K562 (cell line): ENCODE measurements around the gene DEFB113. TPM values are rescaled to one million over a fixed set of nuclear protein-coding genes. Genes with fewer than 3 reads are reported as not detected.

Source experiments
- ARID2 ChIP-seq: fragments of 450-650 bp; IDR thresholded peaks from 2 replicates; pipeline ENCODE4 v1.6.1; 2017; ENCODE audit warnings: antibody characterized with exemption, mild to moderate bottlenecking
- C11orf30 ChIP-seq: fragments of 450-650 bp; IDR thresholded peaks from 2 replicates; pipeline ENCODE4 v1.6.1; 2016; ENCODE audit warnings: low read depth, mild to moderate bottlenecking
- CBX5 ChIP-seq: IDR thresholded peaks from 2 replicates; pipeline ENCODE4 v1.6.1; 2014; ENCODE audit warnings: low read depth, borderline replicate concordance
- MAFG ChIP-seq: fragments of 450-650 bp; conservative IDR thresholded peaks from 2 replicates; pipeline ENCODE4 v1.6.1; 2016; ENCODE audit warnings: missing genetic modification characterization, missing compliant biosample characterization
- MAFK ChIP-seq: IDR thresholded peaks from 2 replicates; pipeline ENCODE4 v1.6.1; 2011; ENCODE audit warnings: low read length, improper control_type of control experiment
- MBD2 ChIP-seq: sonication (generic); IDR thresholded peaks from 2 replicates; pipeline ENCODE4 v1.6.1; 2016; ENCODE audit warnings: low read depth, borderline replicate concordance
- PCBP2 ChIP-seq: fragments of 200-400 bp; formaldehyde crosslinking; IDR thresholded peaks from 2 replicates; pipeline ENCODE4 v1.6.1; 2018; ENCODE audit warnings: low read length, low read depth, mild to moderate bottlenecking, moderate library complexity; ENCODE audit not compliant: poor library complexity, severe bottlenecking
- PKNOX1 ChIP-seq: fragments of 450-650 bp; IDR thresholded peaks from 2 replicates; pipeline ENCODE4 v1.6.1; 2016
- RBM14 ChIP-seq: fragments of 200-400 bp; formaldehyde crosslinking; IDR thresholded peaks from 2 replicates; pipeline ENCODE4 v1.6.1; 2018; ENCODE audit warnings: low read depth, mild to moderate bottlenecking, low read length, moderate library complexity, borderline replicate concordance; ENCODE audit not compliant: insufficient read depth
- RBM25 ChIP-seq: fragments of 200-400 bp; formaldehyde crosslinking; IDR thresholded peaks from 2 replicates; pipeline ENCODE4 v1.6.1; 2018; ENCODE audit warnings: low read length, low read depth, moderate library complexity; ENCODE audit not compliant: severe bottlenecking
- RBM39 ChIP-seq: fragments of 200-400 bp; formaldehyde crosslinking; optimal IDR thresholded peaks from 2 replicates; pipeline ENCODE3; 2018; ENCODE audit warnings: low read depth, low read length
- SMARCC2 ChIP-seq: fragments of 450-650 bp; IDR thresholded peaks from 2 replicates; pipeline ENCODE4 v1.6.1; 2017; ENCODE audit warnings: antibody characterized with exemption, moderate library complexity, mild to moderate bottlenecking, low read depth
- SNRNP70 ChIP-seq: fragments of 200-400 bp; formaldehyde crosslinking; optimal IDR thresholded peaks from 2 replicates; pipeline ENCODE3; 2017; ENCODE audit warnings: low read depth, low read length
- SRSF3 ChIP-seq: fragments of 200-400 bp; formaldehyde crosslinking; IDR thresholded peaks from 2 replicates; pipeline ENCODE4 v1.6.1; 2016; ENCODE audit warnings: mild to moderate bottlenecking, low read length, moderate library complexity; ENCODE audit not compliant: insufficient read depth
- TCFL5 ChIP-seq: fragments of 250-450 bp; sonication (Bioruptor Pico); conservative IDR thresholded peaks from 2 replicates; pipeline ENCODE4 v1.6.1; 2021; ENCODE audit warnings: mild to moderate bottlenecking, moderate library complexity, matching md5 sums
- ZNF274 ChIP-seq: IDR thresholded peaks from 2 replicates; pipeline ENCODE4 v1.6.1; 2011; ENCODE audit warnings: low read depth, mild to moderate bottlenecking, low read length, moderate library complexity, borderline replicate concordance
- ZNF316 ChIP-seq: fragments of 450-650 bp; IDR thresholded peaks from 2 replicates; pipeline ENCODE4 v1.6.1; 2016
- ZNF507 ChIP-seq: conservative IDR thresholded peaks from 2 replicates; pipeline ENCODE4 v1.6.1; 2017; ENCODE audit warnings: missing genetic modification characterization, missing compliant biosample characterization
- polyA plus RNA-seq, 8 experiments: library from polyadenylated mRNA; depleted of rRNA in 4 of 8; stranded (reverse) in 5 of 8; unstranded in 3 of 8; fragments of >200 nt; fragmentation: Nextera tagmentation in 2 of 8; fragmentation: Illumina TruSeq in 1 of 8; extraction: Ambion mirVana in 2 of 8; extraction: Trizol in 1 of 8; gene quantifications; 2 replicates each; pipeline versions ENCODE4 v1.2.1 to v1.2.3, GENCODE V29; 2011 to 2014; ENCODE audit warnings: inconsistent platforms in 1 of 8, missing spikeins in 1 of 8
- total RNA-seq, 7 experiments: library from RNA; depleted of rRNA in 6 of 7; stranded (reverse); fragments of >200 nt in 6 of 7; fragmentation: Illumina TruSeq in 2 of 7; extraction: Trizol in 2 of 7; gene quantifications; 2 replicates each; pipeline versions ENCODE4 v1.2.1 to v1.2.3, GENCODE V29; 2011 to 2021; ENCODE audit warnings: low replicate concordance in 1 of 7
- TF ChIP-seq, protein P1 (sequence below): sonication (generic); formaldehyde crosslinking; IDR thresholded peaks from 2 replicates; pipeline ENCODE4 v1.8.1; 2023; ENCODE audit warnings: mild to moderate bottlenecking, missing genetic modification reagents

Gene DEFB113
- total and polyA plus RNA-seq, 9 of the 15 experiments (the other 6 are each of a cell fraction or from before 2014, with no cell fraction given), result not detected

- TF ChIP-seq SRSF3, result no peak
- peak; percentile 86 for TF ChIP-seq C11orf30
- peak; percentile 92 for TF ChIP-seq ZNF316
- TF ChIP-seq ARID2, result no peak
- no peak for TF ChIP-seq PKNOX1
- peak; percentile 77 for TF ChIP-seq MAFG (tag)
- no peak for TF ChIP-seq ZNF507 (tag)
- TF ChIP-seq RBM25, result no peak
- no peak for TF ChIP-seq MBD2
- TF ChIP-seq PCBP2, result no peak
- TF ChIP-seq SMARCC2, result no peak
- TF ChIP-seq RBM39, result no peak
- TF ChIP-seq TCFL5 (CRISPR knock-in tag), result no peak
- no peak for TF ChIP-seq CBX5
- no peak for TF ChIP-seq SNRNP70
- no peak for TF ChIP-seq RBM14
- peak; percentile 60 for TF ChIP-seq MAFK
- no peak for TF ChIP-seq ZNF274
- TF ChIP-seq, protein P1, sequence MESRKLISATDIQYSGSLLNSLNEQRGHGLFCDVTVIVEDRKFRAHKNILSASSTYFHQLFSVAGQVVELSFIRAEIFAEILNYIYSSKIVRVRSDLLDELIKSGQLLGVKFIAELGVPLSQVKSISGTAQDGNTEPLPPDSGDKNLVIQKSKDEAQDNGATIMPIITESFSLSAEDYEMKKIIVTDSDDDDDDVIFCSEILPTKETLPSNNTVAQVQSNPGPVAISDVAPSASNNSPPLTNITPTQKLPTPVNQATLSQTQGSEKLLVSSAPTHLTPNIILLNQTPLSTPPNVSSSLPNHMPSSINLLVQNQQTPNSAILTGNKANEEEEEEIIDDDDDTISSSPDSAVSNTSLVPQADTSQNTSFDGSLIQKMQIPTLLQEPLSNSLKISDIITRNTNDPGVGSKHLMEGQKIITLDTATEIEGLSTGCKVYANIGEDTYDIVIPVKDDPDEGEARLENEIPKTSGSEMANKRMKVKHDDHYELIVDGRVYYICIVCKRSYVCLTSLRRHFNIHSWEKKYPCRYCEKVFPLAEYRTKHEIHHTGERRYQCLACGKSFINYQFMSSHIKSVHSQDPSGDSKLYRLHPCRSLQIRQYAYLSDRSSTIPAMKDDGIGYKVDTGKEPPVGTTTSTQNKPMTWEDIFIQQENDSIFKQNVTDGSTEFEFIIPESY, result no peak
- TF ChIP-seq, all 486 proteins: peak for 6
Measured at GRCh38 chr6:49937017-49937416, 32.4 kb downstream of the DEFB113 start (continued).
